Measurements from ENCODE around the gene HBE1.

GRCh38 chr11:5235364-5236095 is 34.2 kb downstream of the HBE1 start:
- no peak for TF ChIP-seq CTCF (conservative IDR thresholded peaks at IDR 0.05; ENCODE audit: low read depth in 2 of 2)
- no peak for TF ChIP-seq EZH2phosphoT487 (IDR thresholded peaks at IDR 0.05; ENCODE audit: unreplicated experiment)
- TF ChIP-seq ETS1 (IDR thresholded peaks at IDR 0.05): no peak
- TF ChIP-seq NANOG (IDR thresholded peaks at IDR 0.05; ENCODE audit: borderline replicate concordance): no peak
- TF ChIP-seq POLR2AphosphoS5 (IDR thresholded peaks at IDR 0.05; ENCODE audit: low read depth): no peak
- TF ChIP-seq EZH2 (IDR thresholded peaks at IDR 0.05; ENCODE audit: low read depth, unreplicated experiment): no peak
